K562 (cell line): ENCODE data around the gene DHX35. TPM values are rescaled to one million over a fixed set of nuclear protein-coding genes. Genes with fewer than 3 reads are reported as not detected.

ENCODE experiments used
- ATAC-seq: fragments of 200-7000 bp; cut with Tn5 transposase; 3 replicates; pipeline ENCODE4 v1.9.1; 2020; ENCODE audit warnings: moderate library complexity
- BruUV-seq: library from RNA; stranded (reverse); fragments of 400-500 nt; replicated peaks from 2 replicates; lab custom pipeline; 2021; lab: Mats Ljungman, UMichigan
- CTCF ChIA-PET: fragments of 300-600 bp; formaldehyde crosslinking; extraction: SDS; loops from one replicate; lab custom pipeline; 2021; ENCODE audit warnings: low intra/inter-chr PET ratio; lab: Yijun Ruan, JAX
- POLR2A ChIA-PET: fragments of 300-600, 350-650 bp; sonication (Branson Sonifier 250); formaldehyde crosslinking; extraction: SDS; loops from one replicate; lab custom pipeline; 2021; ENCODE audit warnings: antibody characterized with exemption, inconsistent platforms; lab: Yijun Ruan, JAX
- DNase-seq, 4 experiments: peaks; one replicate each; pipeline versions ENCODE4 v3.0.0 to v3.0.0-alpha.2; 2011 to 2018; ENCODE audit warnings: low spot score in 3 of 4, mixed read lengths in 3 of 4; ENCODE audit errors: extremely low read depth in 1 of 4
- FAIRE-seq: peaks from 2 replicates; lab custom pipeline; 2011; peaks lifted over from hg19 to GRCh38; lab: Jason Lieb, UNC
- H2AFZ ChIP-seq: 2 replicates; pipeline ENCODE4 v1.6.0; 2011; ENCODE audit warnings: low read depth, low read length, control low read depth, inconsistent platforms
- H3K27ac ChIP-seq: fragments of 200-600 bp; 3 replicates; pipeline ENCODE4 v1.8.0; 2011; ENCODE audit warnings: low read depth, mild to moderate bottlenecking, control low read depth, inconsistent platforms, low read length, moderate library complexity, mixed read lengths; ENCODE audit errors: extremely low read depth
- H3K27me3 ChIP-seq, 2 experiments: fragments of 300-600 bp in 1 of 2; 2 replicates in 1 of 2; 3 replicates in 1 of 2; pipeline versions ENCODE4 v1.6.0 to v1.8.0; 2011; ENCODE audit warnings: inconsistent platforms in 2 of 2, low read length in 2 of 2, mild to moderate bottlenecking in 1 of 2, mixed read lengths in 1 of 2, moderate library complexity in 1 of 2; ENCODE audit not compliant: control insufficient read depth in 2 of 2, insufficient read depth in 2 of 2
- H3K36me3 ChIP-seq: fragments of 300-600 bp; 3 replicates; pipeline ENCODE4 v1.8.0; 2011; ENCODE audit warnings: mild to moderate bottlenecking, low read length, inconsistent platforms; ENCODE audit not compliant: control insufficient read depth, insufficient read depth
- H3K4me1 ChIP-seq, 2 experiments: fragments of 200-600 bp in 1 of 2; replicated peaks in 1 of 2; 2 replicates in 1 of 2; 3 replicates in 1 of 2; pipeline versions ENCODE4 v1.5.1 to v1.8.0; 2011; ENCODE audit warnings: inconsistent platforms in 2 of 2, low read length in 2 of 2, mild to moderate bottlenecking in 1 of 2, mixed read lengths in 1 of 2, moderate library complexity in 1 of 2; ENCODE audit not compliant: control insufficient read depth in 2 of 2, insufficient read depth in 2 of 2
- H3K4me2 ChIP-seq: 2 replicates; pipeline ENCODE4 v1.6.1; 2011; ENCODE audit warnings: low read length, control low read depth, inconsistent platforms, mixed read lengths; ENCODE audit not compliant: insufficient read depth
- H3K4me3 ChIP-seq: fragments of 200-600 bp; sonication (generic), shearing (Covaris generic); 2 replicates; pipeline ENCODE4 v1.5.1; 2016; ENCODE audit warnings: control low read depth, inconsistent platforms
- H3K79me2 ChIP-seq: fragments of 200-600 bp; 3 replicates; pipeline ENCODE4 v1.8.0; 2011; ENCODE audit warnings: low read length, inconsistent platforms; ENCODE audit not compliant: control insufficient read depth, insufficient read depth
- H3K9ac ChIP-seq, 2 experiments: 2 replicates each; pipeline versions ENCODE4 v1.6.0 to v1.6.1; 2011; ENCODE audit warnings: low read depth in 2 of 2, low read length in 2 of 2, control low read depth in 1 of 2, inconsistent platforms in 1 of 2, mild to moderate bottlenecking in 1 of 2, mixed read lengths in 1 of 2; ENCODE audit not compliant: insufficient read depth in 1 of 2
- H3K9me1 ChIP-seq: one replicate; pipeline ENCODE4 v1.6.0; 2011; ENCODE audit warnings: inconsistent platforms, mild to moderate bottlenecking, low read length, moderate library complexity; ENCODE audit not compliant: control insufficient read depth, insufficient read depth
- H3K9me3 ChIP-seq: replicated peaks from 2 replicates; pipeline ENCODE4 v1.5.1; 2011; ENCODE audit warnings: low read depth, low read length, inconsistent platforms; ENCODE audit not compliant: control insufficient read depth, insufficient read depth
- H4K20me1 ChIP-seq: replicated peaks from 2 replicates; pipeline ENCODE4 v1.6.1; 2011; ENCODE audit warnings: low read length, inconsistent platforms, mixed read lengths; ENCODE audit not compliant: control insufficient read depth, insufficient read depth
- BCL6 ChIP-seq: fragments of 250-450 bp; sonication (Bioruptor Pico); IDR thresholded peaks from 2 replicates; pipeline ENCODE4 v1.4.0; 2020
- ETS2 ChIP-seq: IDR thresholded peaks from 2 replicates; pipeline ENCODE4 v1.6.1; 2016; ENCODE audit warnings: borderline replicate concordance, missing genetic modification characterization, mild to moderate bottlenecking, moderate library complexity, missing compliant biosample characterization; ENCODE audit not compliant: poor library complexity, severe bottlenecking
- MYNN ChIP-seq, 2 experiments: sonication (generic); formaldehyde crosslinking in 1 of 2; IDR thresholded peaks; 2 replicates each; pipeline versions ENCODE4 v1.5.0 to v1.6.1; 2016 to 2020; ENCODE audit warnings: antibody characterized with exemption in 1 of 2, missing genetic modification reagents in 1 of 2
- STAT5A ChIP-seq: IDR thresholded peaks from 2 replicates; pipeline ENCODE4 v1.6.1; 2012; ENCODE audit warnings: low read length, inconsistent platforms, borderline replicate concordance
- ZC3H4 ChIP-seq: sonication (generic); formaldehyde crosslinking; IDR thresholded peaks from 2 replicates; pipeline ENCODE4 v1.9.0; 2021; ENCODE audit warnings: missing genetic modification reagents, borderline replicate concordance
- ZNF217 ChIP-seq: sonication (generic); formaldehyde crosslinking; IDR thresholded peaks from 2 replicates; pipeline ENCODE4 v1.8.0; 2022; ENCODE audit warnings: mild to moderate bottlenecking, missing genetic modification reagents
- WGBS: fragments of 100-300 bp; shearing (Covaris generic); methylation state at CpG from one replicate; pipeline ENCODE4 v1.1.6; 2016; ENCODE audit warnings: low coverage, mixed read lengths; ENCODE audit not compliant: insufficient coverage; ENCODE audit errors: missing lambda C conversion rate; 5-methylcytosine and 5-hydroxymethylcytosine counted together
- in situ Hi-C: fragments of 300-500 bp; cut with MboI; formaldehyde crosslinking; loops from 4 replicates; pipeline ENCODE4 v1.15.0; 2018; ENCODE audit warnings: inconsistent platforms, mixed read lengths
- intact Hi-C: fragments of 100-400 bp; cut with micrococcal nuclease; formaldehyde crosslinking; loops from 2 replicates; pipeline ENCODE4 v1.14.2; 2022
- polyA plus RNA-seq, 8 experiments: library from polyadenylated mRNA; depleted of rRNA in 4 of 8; stranded (reverse) in 5 of 8; unstranded in 3 of 8; fragments of >200 nt; fragmentation: Nextera tagmentation in 2 of 8; fragmentation: Illumina TruSeq in 1 of 8; extraction: Ambion mirVana in 2 of 8; extraction: Trizol in 1 of 8; gene quantifications; 2 replicates each; pipeline versions ENCODE4 v1.2.1 to v1.2.3, GENCODE V29; 2011 to 2014; ENCODE audit warnings: inconsistent platforms in 1 of 8, missing spikeins in 1 of 8
- total RNA-seq, 7 experiments: library from RNA; depleted of rRNA in 6 of 7; stranded (reverse); fragments of >200 nt in 6 of 7; fragmentation: Illumina TruSeq in 2 of 7; extraction: Trizol in 2 of 7; gene quantifications; 2 replicates each; pipeline versions ENCODE4 v1.2.1 to v1.2.3, GENCODE V29; 2011 to 2021; ENCODE audit warnings: low replicate concordance in 1 of 7
- TF ChIP-seq, protein P1 (sequence below): sonication (generic); formaldehyde crosslinking; IDR thresholded peaks from 2 replicates; pipeline ENCODE4 v1.8.1; 2022; ENCODE audit warnings: missing genetic modification reagents
- TF ChIP-seq, protein P2 (sequence below): fragments of 450-650 bp; formaldehyde crosslinking; IDR thresholded peaks from 2 replicates; pipeline ENCODE4 v1.4.0; 2022; ENCODE audit warnings: mild to moderate bottlenecking, moderate library complexity

Gene DHX35
- total and polyA plus RNA-seq, 9 of the 15 experiments (the other 6 are each of a cell fraction or from before 2014, with no cell fraction given) = 6.5 to 25.6 (median 16.9) TPM

DNA sequence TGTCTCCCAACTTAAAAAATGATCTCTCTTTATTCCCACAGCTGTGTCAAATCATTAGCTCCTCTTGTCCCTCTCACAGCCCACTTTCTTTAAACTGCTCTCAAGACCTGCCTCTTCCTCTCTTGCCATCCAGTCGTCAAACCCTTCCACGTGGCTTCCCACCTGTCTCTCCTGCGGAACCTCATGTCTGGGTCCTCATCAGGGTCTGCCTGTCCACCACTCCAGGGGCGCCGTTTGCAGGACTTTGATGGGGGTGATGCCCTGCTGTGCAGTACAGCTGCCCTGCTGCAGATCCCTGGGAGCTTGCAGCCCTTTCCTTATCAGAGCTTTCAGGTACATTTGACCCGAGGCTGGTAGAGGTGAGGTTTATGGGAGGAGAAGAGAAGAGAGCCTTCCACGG lies 114.8 kb downstream of the DHX35 start:
- H4K20me1 ChIP-seq = no peaks in the 10 kb centered on the region
- ChIA-PET CTCF (no interaction called here), POLR2A (interaction anchor here (0.7 to 1.5 kb wide), 2 partner anchors 9 kb away, joined by 3 to 4 read pairs; no protein-coding TSS in a partner anchor)
- ATAC-seq (no peak), DNase-seq (no peak), FAIRE-seq (no peak)
- WGBS = 0% methylated on average over 7 of the region's 7 CpGs
- no peaks in the 10 kb centered on the region; a peak in 1 of 5 replicates for H3K4me1 ChIP-seq
- no peaks in the 10 kb centered on the region for H3K79me2 ChIP-seq
- H3K27ac ChIP-seq = no peak overlapping the region
- no peak overlapping the region for H3K4me3 ChIP-seq
- no TSS peak for BruUV-seq
- no peaks in the 10 kb centered on the region for H3K36me3 ChIP-seq
- H3K4me2 ChIP-seq = no peak overlapping the region
- H3K9ac ChIP-seq = no peak overlapping the region
- TF ChIP-seq, protein P1, sequence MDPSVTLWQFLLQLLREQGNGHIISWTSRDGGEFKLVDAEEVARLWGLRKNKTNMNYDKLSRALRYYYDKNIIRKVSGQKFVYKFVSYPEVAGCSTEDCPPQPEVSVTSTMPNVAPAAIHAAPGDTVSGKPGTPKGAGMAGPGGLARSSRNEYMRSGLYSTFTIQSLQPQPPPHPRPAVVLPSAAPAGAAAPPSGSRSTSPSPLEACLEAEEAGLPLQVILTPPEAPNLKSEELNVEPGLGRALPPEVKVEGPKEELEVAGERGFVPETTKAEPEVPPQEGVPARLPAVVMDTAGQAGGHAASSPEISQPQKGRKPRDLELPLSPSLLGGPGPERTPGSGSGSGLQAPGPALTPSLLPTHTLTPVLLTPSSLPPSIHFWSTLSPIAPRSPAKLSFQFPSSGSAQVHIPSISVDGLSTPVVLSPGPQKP (CRISPR knock-in tag) = no peak
- TF ChIP-seq BCL6 (CRISPR knock-in tag) = no peak
- TF ChIP-seq, protein P2, sequence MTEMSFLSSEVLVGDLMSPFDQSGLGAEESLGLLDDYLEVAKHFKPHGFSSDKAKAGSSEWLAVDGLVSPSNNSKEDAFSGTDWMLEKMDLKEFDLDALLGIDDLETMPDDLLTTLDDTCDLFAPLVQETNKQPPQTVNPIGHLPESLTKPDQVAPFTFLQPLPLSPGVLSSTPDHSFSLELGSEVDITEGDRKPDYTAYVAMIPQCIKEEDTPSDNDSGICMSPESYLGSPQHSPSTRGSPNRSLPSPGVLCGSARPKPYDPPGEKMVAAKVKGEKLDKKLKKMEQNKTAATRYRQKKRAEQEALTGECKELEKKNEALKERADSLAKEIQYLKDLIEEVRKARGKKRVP (CRISPR knock-in tag) = no peak
- TF ChIP-seq STAT5A = no peak
- no peak for TF ChIP-seq ZC3H4 (CRISPR knock-in tag)
- TF ChIP-seq ZNF217 = no peak
- TF ChIP-seq MYNN (IDR thresholded peaks at IDR 0.05) = no peak
- no peak for TF ChIP-seq MYNN (CRISPR knock-in tag; IDR thresholded peaks at IDR 0.05)
- TF ChIP-seq ETS2 (tag) = no peak
- intact Hi-C loops (no loop called here), in situ Hi-C loops (no loop called here)
- no peaks in the 10 kb centered on the region for H3K9me1 ChIP-seq
- H3K9me3 ChIP-seq = no peaks in the 10 kb centered on the region
- H2AFZ ChIP-seq = no peak overlapping the region
- H3K27me3 ChIP-seq = peaks cover 18 to 23% of the 10 kb centered on the region in 2 experiments; a peak in 3 of 5 replicates
